Ishikawa (cell line): ENCODE data around the gene FAM47C.

Experiments used
- MAX ChIP-seq: IDR thresholded peaks from 2 replicates; pipeline ENCODE4 v1.6.1; 2012
- RAD21 ChIP-seq: IDR thresholded peaks from 2 replicates; pipeline ENCODE4 v1.6.1; 2012; ENCODE audit warnings: low read depth

Gene FAM47C

DNA sequence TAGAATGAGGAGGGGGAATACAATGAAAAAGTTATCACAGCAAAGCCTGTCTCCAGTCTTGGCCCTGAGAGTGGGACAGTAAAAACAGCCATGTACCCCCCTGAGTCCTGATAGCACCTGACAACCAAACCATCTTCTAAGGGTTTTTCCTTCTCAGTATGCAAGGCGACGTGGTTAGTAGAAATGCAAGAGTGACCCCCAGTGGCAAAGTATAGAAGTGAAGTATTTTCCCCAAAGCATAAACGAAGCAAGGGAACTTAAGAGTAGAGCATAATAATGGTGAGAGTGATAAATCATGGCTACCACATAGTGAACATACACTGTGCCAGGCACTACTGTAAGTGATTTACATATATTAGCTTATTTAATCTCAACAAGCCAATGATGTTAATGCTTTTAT is 52.8 kb downstream of the FAM47C start:
- TF ChIP-seq MAX = no peak
- peak; percentile 64 for TF ChIP-seq RAD21
